HCT116 (cell line): ENCODE measurements around the gene PTPRO. TPM values are rescaled to one million over a fixed set of nuclear protein-coding genes. Genes with fewer than 3 reads are reported as not detected.

Experiments
- ATAC-seq: fragments of 200-7000 bp; cut with Tn5 transposase; 2 replicates; pipeline ENCODE4 v1.9.1; 2020; ENCODE audit warnings: mild to moderate bottlenecking, moderate library complexity
- BruUV-seq: library from RNA; stranded (reverse); fragments of 400-500 nt; replicated peaks from 2 replicates; lab custom pipeline; 2021; lab: Mats Ljungman, UMichigan
- CTCF ChIA-PET: fragments of 300-600 bp; sonication (Branson Sonifier 250); formaldehyde crosslinking; loops from one replicate; lab custom pipeline; 2021; ENCODE audit warnings: antibody characterized with exemption; lab: Charles Lee
- POLR2A ChIA-PET: fragments of 300-600, 350-600 bp; sonication (Branson Sonifier 250); formaldehyde crosslinking; loops from one replicate; lab custom pipeline; 2021; ENCODE audit warnings: antibody characterized with exemption; lab: Charles Lee
- RAD21 ChIA-PET, 2 experiments: fragments of 300-600 bp; sonication (Branson Sonifier 250); formaldehyde crosslinking; loops; one replicate each; lab custom pipeline; 2023; ENCODE audit warnings: low total read pairs in 2 of 2; ENCODE audit not compliant: uncharacterized antibody in 2 of 2, unreplicated experiment in 2 of 2, low non-redundant PET in 1 of 2; lab: Charles Lee
- DNase-seq: peaks from one replicate; pipeline ENCODE4 v3.0.0-alpha.2; 2010; ENCODE audit warnings: low read depth, low spot score
- H2AFZ ChIP-seq: fragments of 200-600 bp; shearing (Covaris generic), sonication (generic); 2 replicates; pipeline ENCODE4 v1.6.1; 2017; ENCODE audit warnings: low read depth, mixed run types, mixed read lengths, antibody characterized with exemption, low read length; ENCODE audit not compliant: poor library complexity, severe bottlenecking
- H3K27ac ChIP-seq: 2 replicates; pipeline ENCODE4 v1.5.1; 2012; ENCODE audit warnings: low read depth, low read length
- H3K27me3 ChIP-seq: fragments of 200-600 bp; sonication (generic); 2 replicates; pipeline ENCODE4 v1.6.1; 2016; ENCODE audit warnings: mixed run types, low read length, mixed read lengths; ENCODE audit not compliant: insufficient read depth
- H3K36me3 ChIP-seq, 2 experiments: fragments of 200-500 bp in 1 of 2; fragments of 200-600 bp in 1 of 2; sonication (Bioruptor generic) in 1 of 2; sonication (generic) in 1 of 2; 2 replicates each; pipeline versions ENCODE4 v1.5.1 to v1.6.1; 2014 to 2016; ENCODE audit warnings: low read length in 2 of 2, inconsistent platforms in 1 of 2, mixed read lengths in 1 of 2, mixed run types in 1 of 2; ENCODE audit not compliant: insufficient read depth in 2 of 2, control insufficient read depth in 1 of 2
- H3K4me1 ChIP-seq, 2 experiments: fragments of 200-600 bp in 1 of 2; sonication (generic) in 1 of 2; 2 replicates each; pipeline versions ENCODE4 v1.5.1 to v1.6.1; 2012 to 2017; ENCODE audit warnings: low read length in 2 of 2, inconsistent platforms in 1 of 2, mild to moderate bottlenecking in 1 of 2, mixed read lengths in 1 of 2, mixed run types in 1 of 2, moderate library complexity in 1 of 2; ENCODE audit not compliant: insufficient read depth in 2 of 2, control insufficient read depth in 1 of 2
- H3K4me2 ChIP-seq: fragments of 200-600 bp; sonication (generic); 2 replicates; pipeline ENCODE4 v1.6.1; 2017; ENCODE audit warnings: mixed run types, low read length, mixed read lengths
- H3K4me3 ChIP-seq, 2 experiments: fragments of 200-600 bp in 1 of 2; sonication (generic) in 1 of 2; replicated peaks in 1 of 2; 2 replicates each; pipeline ENCODE4 v1.5.1; 2011 to 2016; ENCODE audit warnings: low read length in 2 of 2, control low read depth in 1 of 2, low read depth in 1 of 2, mild to moderate bottlenecking in 1 of 2, mixed read lengths in 1 of 2, mixed run types in 1 of 2
- H3K79me2 ChIP-seq: fragments of 200-600 bp; sonication (generic); 2 replicates; pipeline ENCODE4 v1.6.1; 2017; ENCODE audit warnings: mild to moderate bottlenecking, mixed run types, low read length, moderate library complexity, mixed read lengths; ENCODE audit not compliant: insufficient read depth
- H3K9ac ChIP-seq: fragments of 200-600 bp; sonication (generic); 2 replicates; pipeline ENCODE4 v1.6.1; 2016; ENCODE audit warnings: low read length, mixed read lengths
- H3K9me2 ChIP-seq: fragments of 200-600 bp; sonication (generic), shearing (Covaris generic); 2 replicates; pipeline ENCODE4 v1.6.1; 2017; ENCODE audit warnings: mixed run types, mild to moderate bottlenecking, moderate library complexity; ENCODE audit not compliant: insufficient read depth
- H3K9me3 ChIP-seq, 2 experiments: fragments of 200-500 bp in 1 of 2; fragments of 200-600 bp in 1 of 2; sonication (Bioruptor generic) in 1 of 2; sonication (generic) in 1 of 2; 2 replicates each; pipeline ENCODE4 v1.6.1; 2014 to 2017; ENCODE audit warnings: low read length in 2 of 2, mixed read lengths in 2 of 2, inconsistent platforms in 1 of 2, low read depth in 1 of 2, mild to moderate bottlenecking in 1 of 2, mixed run types in 1 of 2, moderate library complexity in 1 of 2; ENCODE audit not compliant: control insufficient read depth in 1 of 2, insufficient read depth in 1 of 2
- H4K20me1 ChIP-seq: fragments of 200-600 bp; sonication (generic), shearing (Covaris generic); 2 replicates; pipeline ENCODE4 v1.6.1; 2017; ENCODE audit warnings: mixed run types, mild to moderate bottlenecking, moderate library complexity; ENCODE audit not compliant: insufficient read depth
- CBX3 ChIP-seq: IDR thresholded peaks from 2 replicates; pipeline ENCODE4 v1.6.1; 2012; ENCODE audit warnings: low read depth
- CEBPB ChIP-seq: IDR thresholded peaks from 2 replicates; pipeline ENCODE4 v1.6.1; 2012; ENCODE audit warnings: low read depth
- EZH2 ChIP-seq: fragments of 200-600 bp; sonication (generic); IDR thresholded peaks from 2 replicates; pipeline ENCODE4 v1.6.1; 2017; ENCODE audit warnings: antibody characterized with exemption, mixed run types
- EZH2phosphoT487 ChIP-seq: fragments of 200-600 bp; IDR thresholded peaks from 2 replicates; pipeline ENCODE4 v1.6.1; 2018; ENCODE audit warnings: antibody characterized with exemption, borderline replicate concordance
- FOSL1 ChIP-seq: IDR thresholded peaks from 2 replicates; pipeline ENCODE4 v1.6.1; 2012; ENCODE audit warnings: low read depth
- JUND ChIP-seq: IDR thresholded peaks from 2 replicates; pipeline ENCODE4 v1.6.1; 2012
- POLR2A ChIP-seq: IDR thresholded peaks from 2 replicates; pipeline ENCODE4 v1.7.0; 2011; ENCODE audit warnings: borderline replicate concordance; ENCODE audit not compliant: insufficient read depth, insufficient read length; ENCODE audit errors: extremely low read depth
- SIN3A ChIP-seq: IDR thresholded peaks from 2 replicates; pipeline ENCODE4 v1.6.1; 2012; ENCODE audit warnings: low read depth
- SRF ChIP-seq: IDR thresholded peaks from 2 replicates; pipeline ENCODE4 v1.6.1; 2012; ENCODE audit warnings: low read depth
- YY1 ChIP-seq: IDR thresholded peaks from 2 replicates; pipeline ENCODE4 v1.6.1; 2011; ENCODE audit warnings: low read length, low read depth, moderate library complexity, mild to moderate bottlenecking; ENCODE audit not compliant: insufficient replicate concordance; ENCODE audit errors: extremely low read depth
- ZFX ChIP-seq: fragments of 450-650 bp; IDR thresholded peaks from 2 replicates; pipeline ENCODE4 v1.6.1; 2017
- ZNF274 ChIP-seq: fragments of 200-500 bp; sonication (Bioruptor generic); IDR thresholded peaks from 2 replicates; pipeline ENCODE4 v1.6.1; 2014; ENCODE audit warnings: mild to moderate bottlenecking, low read depth, low read length, inconsistent platforms
- intact Hi-C: fragments of 100-400 bp; cut with micrococcal nuclease; formaldehyde crosslinking; loops from 2 replicates; pipeline ENCODE4 v1.10.0; 2022
- total RNA-seq: library from RNA; stranded (reverse); gene quantifications from one replicate; pipeline ENCODE4 v1.2.1, GENCODE V29; 2021; ENCODE audit not compliant: unreplicated experiment
- TF ChIP-seq, protein P1 (sequence below): IDR thresholded peaks from 2 replicates; pipeline ENCODE4 v1.6.1; 2012; ENCODE audit warnings: low read depth

The PTPRO gene
- total RNA-seq, 1 experiment from 2014 or later = not detected

- no peaks in the 10 kb centered on the region for H3K4me1 ChIP-seq
- no peak for TF ChIP-seq POLR2A
- no peak for TF ChIP-seq SRF
- TF ChIP-seq CEBPB = no peak
- H3K27me3 ChIP-seq = no peaks in the 10 kb centered on the region
- no peak overlapping the region for H3K4me3 ChIP-seq
- no peak overlapping the region for H3K9ac ChIP-seq
- POLR2A ChIA-PET = no interaction called here
- RAD21 ChIA-PET = no interaction called here
- BruUV-seq = no TSS peak
- no peak overlapping the region for H2AFZ ChIP-seq
- no peaks in the 10 kb centered on the region for H3K36me3 ChIP-seq
- no peak for DNase-seq
- ATAC-seq = no peak
- H3K9me2 ChIP-seq = no peaks in the 10 kb centered on the region
- no peaks in the 10 kb centered on the region for H4K20me1 ChIP-seq
- CTCF ChIA-PET = no interaction called here
- H3K79me2 ChIP-seq = no peaks in the 10 kb centered on the region
- H3K9me3 ChIP-seq = no peaks in the 10 kb centered on the region
- intact Hi-C loops = no loop called here
- H3K4me2 ChIP-seq = no peak overlapping the region
- no peak overlapping the region for H3K27ac ChIP-seq
These were observed 240.0 kb downstream of the PTPRO start for GRCh38 chr12:15562263-15562662.

DNA sequence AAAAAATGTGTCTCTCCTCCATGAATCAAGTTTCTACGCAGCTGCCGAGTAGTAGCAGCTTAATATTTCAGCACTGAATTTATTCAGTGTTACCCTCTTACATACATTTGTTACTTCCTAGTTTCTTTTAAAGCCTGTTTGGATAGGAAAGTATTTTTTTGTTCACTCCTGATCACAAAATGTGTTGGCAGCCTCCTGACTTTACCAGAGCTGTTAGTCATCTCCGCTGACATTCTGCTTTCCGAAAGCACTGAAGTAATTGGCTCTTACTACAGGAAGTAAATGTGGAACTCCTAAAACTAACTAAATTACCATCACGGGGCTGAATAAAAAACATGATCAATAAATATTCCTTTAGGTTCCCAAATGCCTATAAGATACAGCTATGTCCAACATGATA is 241.4 kb downstream of the PTPRO start:
- intact Hi-C loops = no loop called here
- H4K20me1 ChIP-seq = no peaks in the 10 kb centered on the region
- H3K36me3 ChIP-seq = no peaks in the 10 kb centered on the region
- no peak for DNase-seq
- no TSS peak for BruUV-seq
- POLR2A ChIA-PET = no interaction called here
- no peaks in the 10 kb centered on the region for H3K9me2 ChIP-seq
- no peak overlapping the region for H3K4me2 ChIP-seq
- no peak overlapping the region for H3K9ac ChIP-seq
- H3K4me1 ChIP-seq = no peaks in the 10 kb centered on the region
- no peak overlapping the region for H3K27ac ChIP-seq
- RAD21 ChIA-PET = no interaction called here
- no peaks in the 10 kb centered on the region for H3K79me2 ChIP-seq
- H3K4me3 ChIP-seq = no peak overlapping the region
- ATAC-seq = no peak
- H2AFZ ChIP-seq = no peak overlapping the region
- CTCF ChIA-PET = no interaction called here
- no peaks in the 10 kb centered on the region for H3K9me3 ChIP-seq
- no peak for TF ChIP-seq EZH2
- no peaks in the 10 kb centered on the region for H3K27me3 ChIP-seq

- DNase-seq (no peak), ATAC-seq (no peak)
- no peaks in the 10 kb centered on the region for H3K9me2 ChIP-seq
- POLR2A ChIA-PET = no interaction called here
- H3K36me3 ChIP-seq = no peaks in the 10 kb centered on the region
- H3K27me3 ChIP-seq = no peaks in the 10 kb centered on the region
- no peak overlapping the region for H3K4me2 ChIP-seq
- CTCF ChIA-PET = interaction anchor here (1.5 kb wide), 1 partner anchor 10 kb away, joined by 12 read pairs; no protein-coding TSS in a partner anchor
- no TSS peak for BruUV-seq
- no peak overlapping the region for H3K27ac ChIP-seq
- no peak overlapping the region for H3K4me3 ChIP-seq
- intact Hi-C loops = no loop called here
- no peak overlapping the region for H3K9ac ChIP-seq
- no peaks in the 10 kb centered on the region for H3K79me2 ChIP-seq
- H3K9me3 ChIP-seq = no peaks in the 10 kb centered on the region
- RAD21 ChIA-PET = no interaction called here
- no peak overlapping the region for H2AFZ ChIP-seq
- H3K4me1 ChIP-seq = no peaks in the 10 kb centered on the region
- H4K20me1 ChIP-seq = no peaks in the 10 kb centered on the region
- no peak for TF ChIP-seq ZFX
- TF ChIP-seq CEBPB = no peak
- no peak for TF ChIP-seq EZH2
- TF ChIP-seq SIN3A = no peak
- no peak for TF ChIP-seq CBX3
- no peak for TF ChIP-seq EZH2phosphoT487
- no peak for TF ChIP-seq ZNF274
- no peak for TF ChIP-seq YY1
- TF ChIP-seq SRF = no peak
- TF ChIP-seq, protein P1, sequence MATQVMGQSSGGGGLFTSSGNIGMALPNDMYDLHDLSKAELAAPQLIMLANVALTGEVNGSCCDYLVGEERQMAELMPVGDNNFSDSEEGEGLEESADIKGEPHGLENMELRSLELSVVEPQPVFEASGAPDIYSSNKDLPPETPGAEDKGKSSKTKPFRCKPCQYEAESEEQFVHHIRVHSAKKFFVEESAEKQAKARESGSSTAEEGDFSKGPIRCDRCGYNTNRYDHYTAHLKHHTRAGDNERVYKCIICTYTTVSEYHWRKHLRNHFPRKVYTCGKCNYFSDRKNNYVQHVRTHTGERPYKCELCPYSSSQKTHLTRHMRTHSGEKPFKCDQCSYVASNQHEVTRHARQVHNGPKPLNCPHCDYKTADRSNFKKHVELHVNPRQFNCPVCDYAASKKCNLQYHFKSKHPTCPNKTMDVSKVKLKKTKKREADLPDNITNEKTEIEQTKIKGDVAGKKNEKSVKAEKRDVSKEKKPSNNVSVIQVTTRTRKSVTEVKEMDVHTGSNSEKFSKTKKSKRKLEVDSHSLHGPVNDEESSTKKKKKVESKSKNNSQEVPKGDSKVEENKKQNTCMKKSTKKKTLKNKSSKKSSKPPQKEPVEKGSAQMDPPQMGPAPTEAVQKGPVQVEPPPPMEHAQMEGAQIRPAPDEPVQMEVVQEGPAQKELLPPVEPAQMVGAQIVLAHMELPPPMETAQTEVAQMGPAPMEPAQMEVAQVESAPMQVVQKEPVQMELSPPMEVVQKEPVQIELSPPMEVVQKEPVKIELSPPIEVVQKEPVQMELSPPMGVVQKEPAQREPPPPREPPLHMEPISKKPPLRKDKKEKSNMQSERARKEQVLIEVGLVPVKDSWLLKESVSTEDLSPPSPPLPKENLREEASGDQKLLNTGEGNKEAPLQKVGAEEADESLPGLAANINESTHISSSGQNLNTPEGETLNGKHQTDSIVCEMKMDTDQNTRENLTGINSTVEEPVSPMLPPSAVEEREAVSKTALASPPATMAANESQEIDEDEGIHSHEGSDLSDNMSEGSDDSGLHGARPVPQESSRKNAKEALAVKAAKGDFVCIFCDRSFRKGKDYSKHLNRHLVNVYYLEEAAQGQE = no peak
- TF ChIP-seq FOSL1 = no peak
- TF ChIP-seq JUND = no peak
- no peak for TF ChIP-seq POLR2A
These were observed 252.0 kb downstream of the PTPRO start for GRCh38 chr12:15574353-15574752.
